ENCODE data around the gene USF2.

The USF2 gene

GRCh38 chr19:35273686-35274259 is 5.0 kb downstream of the USF2 start:
- TF ChIP-seq CTCF (conservative IDR thresholded peaks at IDR 0.05; ENCODE audit: low read depth, low read length), result no peak
- H3K4me3 ChIP-seq (ENCODE audit: low read depth, low read length), result no peak overlapping the region
- DNase-seq (ENCODE audit: low read depth), result no peak

GRCh38 chr19:35274323-35274722 is 5.6 kb downstream of the USF2 start:
- TF ChIP-seq CTCF (conservative IDR thresholded peaks at IDR 0.05; ENCODE audit: low read depth, low read length), result no peak
- DNase-seq (ENCODE audit: low read depth), result no peak

GRCh38 chr19:35276706-35277281 is 8.0 kb downstream of the USF2 start:
- no peak for DNase-seq (ENCODE audit: low read depth)
- H3K4me3 ChIP-seq (ENCODE audit: low read depth, low read length), result no peak overlapping the region
- TF ChIP-seq CTCF (conservative IDR thresholded peaks at IDR 0.05; ENCODE audit: low read depth, low read length), result no peak

More at GRCh38 chr19:35274323-35274722, 5.6 kb downstream of the USF2 start:
- H3K4me3 ChIP-seq (ENCODE audit: low read depth, low read length), result no peak overlapping the region

DNA sequence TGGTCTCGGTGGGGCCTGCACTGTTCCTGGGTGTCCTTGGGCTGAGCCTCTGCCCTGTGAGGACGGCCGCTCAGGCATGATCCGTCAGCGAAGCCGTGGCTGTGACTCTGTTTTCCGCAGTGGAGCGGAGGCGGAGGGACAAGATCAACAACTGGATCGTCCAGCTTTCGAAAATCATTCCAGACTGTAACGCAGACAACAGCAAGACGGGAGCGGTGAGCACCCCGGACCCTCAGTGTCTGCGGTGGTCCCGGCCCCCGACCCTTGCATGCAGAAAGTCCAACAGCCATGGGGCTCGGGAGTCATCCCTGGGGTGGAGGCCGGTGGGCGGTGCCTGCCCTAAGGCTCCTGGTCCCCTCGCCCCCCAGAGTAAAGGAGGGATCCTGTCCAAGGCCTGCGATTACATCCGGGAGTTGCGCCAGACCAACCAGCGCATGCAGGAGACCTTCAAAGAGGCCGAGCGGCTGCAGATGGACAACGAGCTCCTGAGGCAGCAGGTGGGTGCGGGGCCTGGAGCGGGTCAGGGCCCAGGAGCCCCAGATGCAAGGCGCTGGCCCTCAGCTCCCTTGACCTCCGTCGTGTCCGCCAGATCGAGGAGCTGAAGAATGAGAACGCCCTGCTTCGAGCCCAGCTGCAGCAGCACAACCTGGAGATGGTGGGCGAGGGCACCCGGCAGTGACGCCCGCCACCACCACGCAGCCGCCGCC is 10.0 kb downstream of the USF2 start:
- TF ChIP-seq CTCF (conservative IDR thresholded peaks at IDR 0.05; ENCODE audit: low read depth, low read length), result no peak
- H3K4me3 ChIP-seq (ENCODE audit: low read depth, low read length), result no peak overlapping the region
- DNase-seq (ENCODE audit: low read depth), result no peak

DNA sequence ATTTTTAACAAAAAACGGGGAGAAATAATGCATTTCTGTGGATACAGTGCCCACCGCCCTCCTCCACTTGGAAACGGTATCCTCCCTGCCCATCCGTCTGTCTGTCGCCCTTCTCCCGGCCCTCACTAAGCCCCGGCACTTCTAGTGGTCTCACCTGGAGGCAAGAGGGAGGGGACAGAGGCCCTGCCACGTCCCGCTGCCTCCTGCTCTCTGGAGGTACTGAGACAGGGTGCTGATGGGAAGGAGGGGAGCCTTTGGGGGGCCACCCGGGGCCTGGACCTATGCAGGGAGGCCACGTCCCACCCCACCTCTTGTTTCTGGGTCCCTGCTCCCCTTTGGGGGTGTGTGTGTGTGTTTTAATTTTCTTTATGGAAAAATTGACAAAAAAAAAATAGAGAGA is 10.6 kb downstream of the USF2 start:
- no peak for DNase-seq (ENCODE audit: low read depth)
- no peak overlapping the region for H3K4me3 ChIP-seq (ENCODE audit: low read depth, low read length)
- no peak for TF ChIP-seq CTCF (conservative IDR thresholded peaks at IDR 0.05; ENCODE audit: low read depth, low read length)

GRCh38 chr19:35279985-35280821 is 11.4 kb downstream of the USF2 start:
- no peak for TF ChIP-seq CTCF (conservative IDR thresholded peaks at IDR 0.05; ENCODE audit: low read depth, low read length)
- H3K4me3 ChIP-seq (ENCODE audit: low read depth, low read length), result no peak overlapping the region
- DNase-seq (ENCODE audit: low read depth), result no peak

Data from choroid plexus epithelial cell (primary cell).